Measurements from ENCODE around the gene COA1.
"Not testable (repeated sequence)": the region's sequence is repeated elsewhere in the genome, so short reads cannot be mapped to it uniquely, and the experiment has no call there.

The COA1 gene

DNA sequence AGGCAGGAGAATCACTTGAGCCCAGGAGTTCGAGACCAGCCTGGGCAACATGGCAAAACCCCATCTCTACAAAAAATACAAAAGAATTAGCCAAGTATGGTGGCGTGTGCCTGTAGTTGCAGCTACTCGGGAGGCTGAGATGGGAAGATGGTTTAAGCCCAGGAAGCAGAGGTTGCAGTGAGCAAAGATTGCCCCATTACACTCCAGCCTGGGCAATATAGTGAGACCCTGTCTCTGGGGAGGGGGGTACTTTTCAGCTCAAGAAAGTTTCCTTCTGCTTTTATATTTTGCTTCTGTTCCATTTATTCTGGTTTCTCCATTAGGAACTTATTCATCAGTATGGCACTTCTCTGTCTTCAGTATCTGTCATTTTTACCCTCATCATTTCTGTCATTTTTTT is 48.6 kb downstream of the COA1 start:
- DNase-seq, result no peak

- no peak for DNase-seq
Measured at GRCh38 chr7:43679210-43680068, 49.9 kb downstream of the COA1 start.

- no peak for DNase-seq
Measured at GRCh38 chr7:43678315-43678714, 51.0 kb downstream of the COA1 start.

DNA sequence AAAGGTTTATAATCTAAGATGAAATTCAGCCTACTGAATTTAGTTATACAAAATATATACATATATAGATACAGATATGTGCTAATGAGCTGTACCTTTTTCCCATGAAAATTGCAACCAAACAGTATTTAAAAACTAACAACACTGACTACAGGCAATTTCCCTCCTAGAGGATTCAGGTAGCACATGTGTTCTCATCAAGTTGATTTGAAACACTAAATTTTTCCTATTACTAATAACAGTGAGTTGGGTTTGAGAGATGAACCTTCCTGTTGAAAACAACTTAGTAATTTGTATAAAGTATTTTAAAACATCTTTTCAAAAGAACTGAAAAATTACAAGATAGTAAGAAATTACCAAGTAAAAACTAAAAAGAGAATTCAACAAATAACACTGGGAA is 51.5 kb downstream of the COA1 start:
- no peak for DNase-seq

- no peak for DNase-seq
Measured at GRCh38 chr7:43674559-43675436, 54.5 kb downstream of the COA1 start.

DNA sequence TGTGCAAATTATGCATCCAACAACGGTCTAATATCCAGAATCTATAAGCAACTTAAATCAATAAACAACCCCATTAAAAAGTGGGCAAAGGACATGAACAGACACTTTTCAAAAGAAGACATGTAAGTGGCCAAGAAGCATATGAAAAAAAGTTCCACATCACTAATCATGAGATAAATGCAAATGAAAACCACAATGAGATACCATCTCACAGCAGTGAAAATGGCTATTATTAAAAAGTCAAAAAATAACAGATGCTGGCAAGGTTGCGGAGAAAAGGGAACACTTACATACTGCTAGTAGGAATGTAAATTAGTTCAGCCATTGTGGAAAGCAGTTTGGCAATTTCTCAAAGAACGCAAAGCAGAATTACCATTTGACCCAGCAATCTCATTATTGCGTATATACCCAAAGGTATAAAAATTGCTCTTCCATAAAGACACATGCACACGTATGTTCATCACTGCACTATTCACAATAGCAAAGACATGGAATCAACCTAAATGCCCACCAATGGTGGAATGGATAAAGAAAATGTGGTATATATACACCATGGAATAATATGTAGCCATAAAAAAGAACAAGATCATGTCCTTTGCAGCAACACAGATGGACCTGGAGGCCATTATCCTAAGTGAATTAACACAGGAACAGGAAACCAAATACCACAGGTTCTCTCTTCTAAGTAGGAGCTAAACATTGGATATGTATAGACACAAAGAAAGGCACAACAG is 55.9 kb downstream of the COA1 start:
- not testable (repeated sequence) for DNase-seq

GRCh38 chr7:43671521-43671920 is 57.8 kb downstream of the COA1 start:
- no peak for DNase-seq

- no peak for DNase-seq
Measured at GRCh38 chr7:43669286-43670081, 59.8 kb downstream of the COA1 start.

- DNase-seq, result no peak
Measured at GRCh38 chr7:43668035-43668434, 61.3 kb downstream of the COA1 start.

- DNase-seq, result no peak
Measured at GRCh38 chr7:43666938-43667337, 62.4 kb downstream of the COA1 start.

DNA sequence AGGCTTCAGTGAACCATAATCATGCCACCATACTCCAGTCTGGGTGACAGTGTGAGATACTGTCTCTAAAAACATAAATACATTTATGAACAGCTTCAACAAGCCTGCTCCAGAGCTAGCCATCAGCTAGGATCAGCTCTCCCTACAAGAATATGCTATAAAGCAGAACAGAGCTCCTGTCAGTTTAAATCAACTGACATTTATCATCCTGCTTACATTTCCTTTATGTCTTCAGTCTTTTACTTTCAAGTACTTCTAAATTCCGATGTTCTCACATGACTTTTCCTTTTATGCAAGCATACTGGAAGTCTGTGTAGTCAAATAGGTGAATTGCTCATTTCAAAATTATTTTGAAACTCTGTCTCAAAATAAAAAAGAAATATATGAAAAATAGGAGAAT is 64.6 kb downstream of the COA1 start:
- no peak for DNase-seq

- no peak for DNase-seq
Measured at GRCh38 chr7:43660141-43660540, 69.2 kb downstream of the COA1 start.

GRCh38 chr7:43659549-43659896 is 69.8 kb downstream of the COA1 start:
- DNase-seq, result no peak

DNA sequence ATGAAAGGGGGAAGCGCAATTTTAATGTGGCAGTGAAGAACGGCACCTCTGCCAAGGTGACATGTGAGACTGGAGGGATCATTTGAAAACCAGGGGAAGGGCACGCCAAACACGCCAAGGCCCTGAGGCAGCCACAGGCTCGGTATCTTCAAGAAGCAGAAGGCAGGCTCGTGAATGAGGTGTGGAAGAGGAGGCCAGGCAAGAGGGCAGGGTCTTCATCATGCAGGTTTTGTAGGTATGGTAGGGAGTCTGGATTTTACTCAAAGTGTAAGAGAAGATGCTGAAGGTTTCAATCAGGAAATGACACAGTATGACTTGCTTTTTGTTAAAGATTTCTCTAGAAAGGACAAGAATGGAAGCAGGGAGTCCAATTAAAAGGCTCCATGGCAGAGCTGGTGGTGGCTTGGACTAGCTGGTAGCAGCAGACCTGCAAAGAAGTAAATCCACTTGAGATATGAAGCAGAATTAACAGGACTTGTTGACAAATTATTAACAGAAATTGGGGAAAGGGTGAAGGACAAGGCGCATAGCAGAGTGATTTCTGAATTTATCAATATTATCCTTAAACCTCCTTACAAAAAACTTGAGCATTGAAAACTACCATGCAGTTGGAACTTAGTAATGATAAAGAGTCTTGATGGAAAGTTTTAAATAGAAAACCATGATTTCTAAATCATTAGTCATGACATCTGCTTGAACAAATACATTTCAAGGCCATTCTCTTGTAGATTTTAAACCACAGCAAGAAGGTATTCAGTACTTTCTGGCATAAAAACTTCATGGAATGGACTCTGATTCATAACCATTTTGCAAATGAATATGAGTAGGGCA is 70.4 kb downstream of the COA1 start:
- no peak for DNase-seq

DNA sequence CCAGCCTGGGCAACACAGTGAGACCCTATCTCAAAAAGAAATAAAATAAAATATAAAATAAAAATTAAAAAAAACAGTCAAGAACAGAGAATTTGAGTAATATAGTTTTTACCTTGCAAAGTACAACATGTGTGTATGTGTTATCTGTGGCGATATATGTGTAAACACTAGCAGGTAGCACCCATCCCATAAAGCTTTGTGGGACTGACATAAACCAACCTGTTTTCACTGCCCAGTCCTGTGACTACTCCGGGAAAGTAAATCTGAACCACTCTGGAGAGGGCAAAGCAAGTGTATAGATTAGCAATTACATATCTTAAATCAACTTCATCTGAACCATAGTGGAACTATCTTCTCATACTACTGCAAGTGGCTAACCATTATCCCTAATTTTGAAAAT is 72.3 kb downstream of the COA1 start:
- DNase-seq, result no peak

DNA sequence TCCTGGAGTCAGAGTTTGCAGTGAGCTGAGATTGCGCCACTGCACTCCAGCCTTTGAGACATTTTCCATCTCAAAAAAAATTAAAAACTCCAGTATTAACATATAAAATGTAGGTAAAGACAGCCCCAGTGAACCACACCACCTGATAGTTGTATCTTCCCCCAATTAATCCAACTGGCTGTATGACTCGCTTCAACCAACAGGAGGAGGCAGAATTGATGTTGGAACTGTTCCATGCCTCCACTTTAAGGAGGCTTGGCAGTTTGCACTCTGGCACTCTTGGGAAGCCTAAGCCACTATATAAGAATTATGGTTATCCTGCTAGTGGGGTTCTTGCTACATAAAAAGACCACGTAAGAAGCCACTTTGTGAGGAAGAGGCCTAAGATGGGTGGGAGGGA is 73.7 kb downstream of the COA1 start:
- no peak for DNase-seq

DNA sequence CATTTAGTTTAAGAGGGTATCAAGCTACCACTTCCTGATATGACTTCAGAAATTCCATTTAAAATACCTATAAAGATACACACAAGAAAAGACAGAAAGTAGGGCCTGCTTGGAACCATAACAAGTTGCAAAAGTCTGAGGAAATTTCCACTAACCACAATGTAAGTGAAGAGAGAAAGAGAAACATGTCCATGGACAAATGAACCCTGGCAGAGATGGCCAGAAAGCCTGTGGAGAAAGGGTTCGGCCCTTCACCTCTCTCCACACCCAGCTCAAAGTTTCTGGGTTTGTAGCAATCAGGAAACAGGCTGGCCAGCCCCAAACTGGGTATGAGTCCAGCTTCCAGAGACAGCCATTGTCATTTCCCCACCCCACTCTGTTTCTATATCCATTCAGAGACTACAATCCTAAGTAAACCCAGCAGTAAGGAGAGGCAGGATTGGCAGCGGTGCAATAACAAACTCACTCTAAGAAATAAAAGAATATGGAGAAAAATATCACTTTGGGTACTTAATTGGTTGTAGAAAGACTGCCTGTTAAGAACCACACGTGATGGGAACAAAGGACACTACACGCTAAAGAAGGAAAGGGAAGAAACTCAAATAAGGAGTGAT is 75.3 kb downstream of the COA1 start:
- no peak for DNase-seq

DNA sequence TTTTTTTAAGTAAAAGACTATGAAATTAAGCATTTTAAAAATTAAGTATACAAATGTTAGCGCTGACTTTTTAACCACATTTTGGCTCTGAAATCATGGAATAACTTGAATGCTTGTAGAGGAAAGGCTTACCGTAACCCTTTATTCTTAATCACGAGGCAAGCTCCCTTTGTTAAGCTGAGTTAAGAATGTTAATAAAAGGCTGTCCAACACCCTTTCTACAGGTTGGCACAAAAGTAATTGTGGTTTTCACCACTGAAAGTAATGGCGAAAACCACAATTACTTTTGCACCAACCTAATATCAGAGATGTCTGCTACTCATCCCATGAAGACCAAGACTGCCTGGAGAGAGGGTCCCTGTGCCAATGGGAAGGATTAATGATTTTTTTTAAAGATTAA is 75.9 kb downstream of the COA1 start:
- no peak for DNase-seq

DNA sequence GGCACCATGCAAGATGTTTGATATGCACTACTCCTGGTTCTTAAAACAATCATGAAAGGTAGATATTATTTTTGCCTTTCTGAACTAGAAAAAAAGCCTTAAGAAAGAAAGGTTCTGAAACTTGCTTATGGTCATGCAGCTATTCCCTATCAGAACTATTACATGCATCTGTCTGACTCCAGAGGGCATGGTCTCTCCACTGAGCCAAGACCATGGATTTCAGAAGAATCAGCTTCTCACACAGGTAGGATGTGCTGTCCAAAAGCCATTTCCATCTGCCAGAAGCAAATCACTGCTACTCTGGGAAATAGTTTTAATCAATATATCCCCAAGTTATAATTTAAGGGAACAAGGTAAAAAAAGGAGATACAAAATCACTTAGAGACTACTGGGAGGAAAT is 77.0 kb downstream of the COA1 start:
- no peak for DNase-seq

GRCh38 chr7:43650457-43651052 is 78.8 kb downstream of the COA1 start:
- no peak for DNase-seq

GRCh38 chr7:43649755-43650274 is 79.5 kb downstream of the COA1 start:
- no peak for DNase-seq
